CD4-positive, alpha-beta T cell treated with Interleukin-4 for 1 hour (primary cell): ENCODE data around the gene CRB3.

Experiments
- DNase-seq, 2 donors: peaks; one replicate each; pipeline ENCODE4 v3.0.0-alpha.2; 2020 to 2022

Gene CRB3

DNA sequence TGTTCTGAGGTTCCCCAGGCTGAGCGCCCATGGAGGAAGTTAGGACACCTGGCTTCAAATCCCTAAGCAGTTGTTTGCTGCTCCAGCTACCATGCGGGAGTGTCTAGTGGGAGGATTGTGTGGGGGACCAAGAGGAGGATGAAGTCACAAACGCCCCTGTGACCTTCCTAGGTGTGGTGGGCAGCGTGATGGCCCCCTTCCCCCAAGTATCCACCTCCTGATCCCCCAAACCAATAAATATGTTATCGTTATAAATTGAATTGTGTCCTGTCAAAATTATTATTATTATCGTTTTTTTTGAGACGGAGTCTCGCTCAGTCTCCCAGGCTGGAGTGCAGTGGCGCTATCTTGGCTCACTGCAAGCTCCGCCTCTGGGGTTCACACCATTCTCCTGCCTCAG lies 30.4 kb upstream of the CRB3 start, which contains the start of gene SLC25A41:
SLC25A41 (minus strand) TSS at position 101 of the 400 bp plus-strand sequence; CDS start at position 31, 70 bp downstream.
- no peak for DNase-seq

DNA sequence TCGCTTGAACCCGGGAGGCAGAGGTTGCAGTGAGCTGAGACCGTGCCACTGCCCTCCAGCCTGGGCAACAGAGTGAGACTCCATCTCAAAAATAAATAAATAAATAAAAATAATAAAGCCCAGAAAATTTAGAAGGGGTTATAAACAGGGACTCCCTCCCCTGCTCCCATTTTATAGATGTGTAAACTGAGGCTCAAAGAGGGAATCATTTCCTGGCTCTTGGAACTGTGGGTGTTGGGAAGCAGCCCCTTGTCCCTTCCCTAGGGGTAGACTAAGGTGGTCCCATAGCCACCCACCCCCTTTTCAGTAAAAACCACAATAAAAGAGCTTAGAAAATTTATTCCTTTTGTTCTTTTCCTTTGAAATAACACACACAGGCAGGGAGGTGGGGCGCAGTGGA lies 24.3 kb upstream of the CRB3 start:
- no peak for DNase-seq

DNA sequence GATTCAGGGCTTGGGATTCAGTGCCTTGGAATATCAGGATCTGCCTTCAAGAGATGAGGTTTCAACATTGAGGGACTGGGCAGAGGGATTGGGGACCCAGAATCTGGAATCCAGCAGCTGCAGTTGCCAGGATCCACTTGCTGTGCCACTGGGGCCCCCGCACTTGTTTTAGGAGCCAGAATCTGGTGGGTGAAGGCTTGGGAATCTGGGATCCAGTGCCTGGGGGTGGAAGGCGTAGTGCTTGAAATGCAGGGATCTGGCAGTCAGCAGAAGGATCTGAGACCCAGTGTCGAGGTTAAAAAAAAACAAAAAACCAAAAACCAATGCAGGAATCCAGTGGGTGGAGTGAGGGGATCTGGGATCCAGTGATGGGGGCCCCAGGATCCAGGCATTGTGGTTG lies 23.2 kb upstream of the CRB3 start:
- no peak for DNase-seq

DNA sequence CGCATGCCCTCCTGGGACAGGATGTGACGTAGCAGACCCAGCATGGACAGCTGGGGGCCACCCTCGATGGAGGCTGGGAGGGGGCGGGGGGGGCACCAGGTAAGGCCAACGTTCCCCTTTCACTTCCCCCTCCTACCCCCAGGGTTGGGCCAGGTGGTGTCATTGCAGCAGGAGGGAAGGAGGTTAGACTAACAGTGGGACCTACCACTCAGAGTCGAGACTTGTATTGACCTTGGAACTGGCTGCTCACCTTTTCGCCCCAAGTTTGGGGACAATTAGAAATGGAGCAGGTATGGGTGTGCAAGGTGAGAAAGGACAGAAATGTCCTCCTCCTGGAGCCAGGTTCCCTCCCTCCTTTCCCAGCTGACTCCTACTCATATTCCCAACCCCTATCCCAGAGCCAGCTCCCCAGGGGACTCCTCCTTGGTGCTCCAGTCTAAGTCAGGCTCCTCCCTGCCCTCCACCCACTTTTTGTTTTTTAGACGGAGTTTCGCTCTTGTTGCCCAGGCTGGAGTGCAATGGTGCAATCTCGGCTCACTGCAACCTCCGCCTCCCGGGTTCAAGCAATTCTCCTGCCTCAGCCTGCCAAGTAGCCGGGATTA lies 21.9 kb upstream of the CRB3 start:
- no peak for DNase-seq

DNA sequence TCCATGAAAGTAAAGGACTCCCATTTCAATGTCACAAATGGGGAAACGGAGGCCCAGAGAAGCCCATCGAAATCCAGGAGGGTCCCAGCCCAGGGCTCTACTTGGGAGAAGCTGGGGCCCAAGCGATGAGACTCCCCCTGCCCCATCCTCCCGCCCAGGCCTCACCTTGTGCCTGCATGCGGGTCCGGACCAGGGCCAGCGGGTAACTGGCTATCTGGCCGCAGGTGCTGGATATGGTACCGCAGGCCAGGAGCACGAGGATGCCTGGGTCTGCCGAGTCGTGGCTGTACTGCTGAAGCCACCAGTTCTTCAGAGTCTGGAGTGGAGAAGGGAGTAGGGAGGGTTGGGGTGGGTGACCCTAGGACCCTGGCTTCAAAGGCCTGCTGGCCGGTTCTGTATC lies 20.1 kb upstream of the CRB3 start:
- no peak for DNase-seq

DNA sequence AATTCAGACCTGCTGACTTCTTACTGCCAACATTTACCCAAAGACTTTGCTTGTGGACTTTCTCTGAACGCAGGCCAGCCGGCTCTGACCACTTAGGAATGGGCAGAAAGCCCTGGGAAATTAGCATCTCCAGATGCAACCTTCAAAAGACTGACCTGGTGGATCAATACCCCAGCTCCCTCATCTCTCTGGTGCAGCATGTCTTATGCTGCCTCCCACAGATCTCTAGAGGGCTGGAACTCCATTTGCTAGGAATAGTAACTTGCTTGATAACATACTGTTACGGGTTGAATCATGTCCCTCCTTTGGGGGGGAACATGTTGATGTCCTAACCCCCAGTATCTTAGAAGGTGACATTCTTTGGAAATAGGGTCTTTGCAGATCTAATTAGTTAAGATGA lies 17.6 kb upstream of the CRB3 start:
- DNase-seq, result no peak

DNA sequence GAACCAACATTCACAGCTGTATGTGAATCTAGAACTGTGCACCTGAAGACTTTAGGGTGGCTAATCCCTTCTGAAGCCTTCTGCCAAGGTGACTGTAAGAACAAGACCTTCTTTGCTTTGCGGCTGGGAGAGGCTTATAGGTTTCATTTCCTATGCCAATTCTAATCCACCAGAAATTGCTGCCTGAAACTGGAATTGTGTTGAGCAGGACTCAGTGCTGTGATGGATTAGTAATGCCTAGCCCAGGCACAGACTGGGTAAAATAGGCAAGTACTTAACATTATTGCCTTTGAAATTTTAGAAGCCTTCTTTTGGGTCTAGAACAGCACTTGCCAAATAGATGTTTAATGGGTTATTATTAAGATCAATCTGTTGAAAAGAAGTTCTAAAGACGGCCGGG lies 16.0 kb upstream of the CRB3 start:
- DNase-seq, result no peak

DNA sequence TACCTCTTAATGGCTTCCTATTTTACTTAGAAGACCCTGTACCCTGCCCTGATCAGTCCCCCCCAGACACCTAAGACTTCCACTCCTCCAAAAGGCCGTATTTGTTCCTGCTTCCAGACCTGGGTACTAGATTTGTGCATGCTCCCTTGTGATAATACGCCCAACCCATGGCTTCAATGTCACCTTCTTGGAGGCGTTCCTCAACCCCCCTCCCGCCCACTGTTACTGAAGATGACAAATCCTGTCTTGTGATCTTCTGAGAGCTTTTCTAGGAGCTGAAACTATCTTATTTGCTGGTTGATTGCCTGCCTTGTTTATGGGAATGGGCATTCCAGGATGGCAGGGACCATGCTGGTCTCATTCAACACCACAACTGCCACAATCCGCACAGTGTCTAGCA lies 13.9 kb upstream of the CRB3 start:
- DNase-seq, result no peak

DNA sequence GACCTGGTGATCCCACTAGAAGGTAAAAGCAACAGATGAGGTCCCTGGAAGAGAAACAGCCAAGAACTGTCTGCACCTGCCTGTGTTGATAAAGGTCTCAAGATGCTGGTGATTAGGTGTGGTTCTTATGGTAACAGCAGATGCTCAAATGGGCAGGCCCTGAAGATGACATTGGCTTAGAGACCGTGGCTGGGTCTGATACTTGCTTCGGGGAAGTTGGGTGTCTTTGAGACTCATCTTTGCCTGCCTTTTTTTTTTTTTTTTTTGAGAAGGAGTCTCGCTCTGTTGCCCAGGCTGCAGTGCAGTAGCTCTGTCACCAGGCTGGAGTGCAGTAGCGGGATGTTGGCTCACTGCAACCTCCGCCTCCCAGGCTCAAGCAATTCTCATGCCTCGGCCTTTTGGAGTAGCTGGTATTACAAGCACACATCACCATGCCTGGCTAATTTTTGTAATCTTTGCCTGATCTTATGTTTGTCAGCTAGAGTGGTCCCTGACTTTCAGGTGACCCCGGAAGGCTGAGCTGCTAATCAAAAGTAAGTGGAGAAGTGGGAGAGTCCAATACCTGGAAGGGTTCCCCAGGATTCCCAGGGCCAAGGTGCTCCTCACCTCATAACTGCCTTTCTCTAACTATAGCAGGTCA lies 12.4 kb upstream of the CRB3 start:
- no peak for DNase-seq

DNA sequence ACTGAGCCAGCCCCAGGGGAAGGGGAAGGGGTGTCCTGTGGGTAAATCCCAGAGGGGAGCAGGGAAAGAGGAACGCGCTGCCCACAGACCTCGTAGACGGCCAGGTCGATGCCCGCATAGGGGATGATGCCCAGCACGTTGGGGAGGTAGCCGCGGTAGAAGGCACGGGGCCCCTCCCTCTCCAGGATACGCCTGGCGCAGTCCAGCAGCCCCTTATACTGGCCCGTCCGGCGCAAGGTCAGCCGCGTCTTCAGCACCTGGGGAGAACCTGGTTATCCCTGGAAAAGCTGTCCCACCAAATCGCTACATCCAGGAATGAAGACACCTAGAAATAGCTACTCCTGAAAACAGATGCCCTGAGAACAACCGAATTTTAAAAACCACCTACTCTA lies 11.9 kb upstream of the CRB3 start:
- DNase-seq, result no peak

DNA sequence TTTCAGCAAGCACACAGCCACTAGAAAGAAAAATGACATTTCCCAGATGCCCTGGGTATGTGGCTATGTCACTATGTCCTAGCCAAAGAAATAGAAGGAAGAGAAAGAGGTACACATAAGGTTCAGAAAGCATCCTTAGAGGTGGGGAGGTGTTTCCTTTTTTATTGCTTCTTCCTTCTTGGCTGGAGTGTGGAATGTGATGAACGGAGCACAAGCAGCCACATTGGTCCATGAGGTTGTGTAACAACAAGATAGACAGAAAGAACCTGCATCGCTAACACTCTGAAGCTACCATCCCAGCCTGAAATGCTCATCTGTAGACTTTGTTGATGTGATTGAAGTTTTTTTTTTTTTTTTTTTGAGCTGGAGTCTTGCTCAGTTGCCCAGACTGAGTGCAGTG lies 11.2 kb upstream of the CRB3 start:
- DNase-seq, result no peak

DNA sequence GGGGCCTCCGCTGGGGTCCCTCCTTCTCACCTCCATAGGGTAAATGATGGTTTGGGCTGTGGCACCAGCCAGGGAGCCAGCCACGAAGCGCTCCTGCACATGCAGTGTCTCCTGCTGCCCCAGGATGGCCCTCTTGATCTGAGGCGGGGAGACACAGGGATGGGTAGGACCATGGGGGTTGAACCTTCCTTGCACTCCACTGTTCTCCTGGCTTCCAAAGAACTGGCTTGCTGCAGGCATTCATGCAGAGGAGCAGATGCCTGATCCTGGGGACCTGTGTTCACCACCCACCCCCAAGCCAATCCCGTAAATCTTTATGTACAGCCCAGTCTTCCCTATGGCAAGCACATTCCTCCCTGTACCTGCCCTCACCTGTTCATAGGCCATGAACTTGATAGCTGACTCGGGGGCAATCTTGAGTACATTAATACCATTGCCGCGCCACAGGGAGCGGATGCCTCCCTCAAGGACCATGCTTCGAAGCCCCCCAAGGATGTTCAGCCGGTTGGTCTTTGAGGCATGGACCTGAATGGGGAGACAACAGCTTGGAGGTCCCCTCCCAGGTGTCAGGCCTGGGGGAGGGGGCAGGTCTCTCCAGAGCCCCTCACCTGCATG lies 10.0 kb upstream of the CRB3 start:
- DNase-seq, result no peak

DNA sequence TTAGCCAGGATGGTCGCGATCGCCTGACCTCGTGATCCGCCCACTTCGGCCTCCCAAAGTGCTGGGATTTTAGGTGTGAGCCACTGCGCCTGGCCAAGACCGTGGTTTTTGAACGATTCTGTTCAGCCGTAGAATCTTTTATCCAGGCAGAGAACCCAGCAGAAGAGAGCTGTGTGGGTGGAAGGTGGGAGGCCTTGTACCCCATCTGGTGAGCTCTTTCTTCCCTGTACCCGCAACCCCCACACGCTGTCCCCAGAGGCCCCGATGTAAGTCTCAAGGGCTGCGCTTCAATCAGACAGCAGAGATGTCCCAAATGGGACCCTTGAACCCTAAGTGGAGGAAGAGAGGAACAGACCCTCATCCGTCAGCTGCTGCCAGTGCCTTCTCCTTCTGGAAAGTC lies 8.1 kb upstream of the CRB3 start:
- DNase-seq, result no peak

DNA sequence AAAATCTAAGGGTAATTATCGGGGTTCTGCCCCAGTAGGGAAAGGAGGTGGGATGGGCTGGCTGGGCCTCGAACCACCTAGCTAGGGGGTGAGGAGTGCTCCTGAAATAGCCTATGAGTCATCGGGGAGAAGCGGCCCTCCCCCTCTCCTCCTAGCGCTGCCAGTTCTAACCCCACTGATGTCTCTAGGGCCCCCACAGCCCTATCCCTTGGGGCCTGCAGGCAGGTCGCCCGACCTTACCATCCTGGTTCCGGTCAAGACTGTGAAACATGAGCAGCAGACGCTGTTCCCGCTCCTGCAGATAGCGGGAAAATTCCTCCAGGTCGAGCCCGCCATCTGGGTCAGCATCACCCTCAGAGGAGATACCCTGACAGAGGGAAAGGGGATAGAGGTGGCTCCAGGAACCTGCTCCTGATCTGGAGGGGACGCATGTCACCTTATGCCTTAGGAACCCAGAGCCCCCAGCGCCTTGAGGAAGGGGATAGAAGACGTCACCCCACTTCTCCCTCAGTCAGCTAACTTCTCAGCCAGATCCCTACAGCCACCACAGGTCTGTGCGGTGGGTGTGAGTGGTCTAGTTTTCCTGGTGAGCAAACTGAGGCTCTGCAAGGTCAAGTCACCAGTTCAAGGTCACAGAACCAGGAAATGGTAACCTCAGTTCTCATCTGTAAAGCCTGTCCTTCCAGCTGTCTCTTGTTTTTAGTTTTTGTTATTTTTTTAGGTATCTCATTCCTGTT lies 5.9 kb upstream of the CRB3 start:
- no peak for DNase-seq

DNA sequence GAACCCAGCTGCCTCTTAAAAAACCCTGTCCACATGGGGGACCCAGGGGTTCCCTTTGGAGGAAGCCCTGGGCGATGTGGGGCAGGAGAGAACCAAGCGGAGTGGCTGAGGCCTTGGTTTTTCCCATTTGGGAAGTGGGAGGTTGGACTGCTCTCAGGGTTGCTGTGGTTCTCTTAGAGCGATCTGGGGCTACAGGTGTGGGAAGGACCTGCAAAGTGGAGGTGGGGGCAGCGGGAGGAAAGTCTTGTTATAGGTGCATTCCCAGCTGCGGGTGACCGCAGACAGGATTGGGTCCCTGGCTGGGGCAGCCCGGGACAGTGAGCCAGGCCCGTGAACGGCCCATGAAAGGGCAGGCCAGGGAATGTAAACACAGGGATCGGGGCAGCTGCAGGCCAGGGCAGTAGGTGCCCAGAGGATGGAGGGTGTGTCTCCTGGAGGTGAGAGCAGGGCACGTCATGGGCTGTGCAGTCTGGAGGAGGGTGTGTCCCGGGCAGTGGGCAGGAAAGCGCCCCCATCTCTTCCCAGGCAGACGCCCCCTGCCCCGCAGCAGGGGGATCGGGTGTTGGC lies 5.3 kb upstream of the CRB3 start:
- DNase-seq, result no peak

DNA sequence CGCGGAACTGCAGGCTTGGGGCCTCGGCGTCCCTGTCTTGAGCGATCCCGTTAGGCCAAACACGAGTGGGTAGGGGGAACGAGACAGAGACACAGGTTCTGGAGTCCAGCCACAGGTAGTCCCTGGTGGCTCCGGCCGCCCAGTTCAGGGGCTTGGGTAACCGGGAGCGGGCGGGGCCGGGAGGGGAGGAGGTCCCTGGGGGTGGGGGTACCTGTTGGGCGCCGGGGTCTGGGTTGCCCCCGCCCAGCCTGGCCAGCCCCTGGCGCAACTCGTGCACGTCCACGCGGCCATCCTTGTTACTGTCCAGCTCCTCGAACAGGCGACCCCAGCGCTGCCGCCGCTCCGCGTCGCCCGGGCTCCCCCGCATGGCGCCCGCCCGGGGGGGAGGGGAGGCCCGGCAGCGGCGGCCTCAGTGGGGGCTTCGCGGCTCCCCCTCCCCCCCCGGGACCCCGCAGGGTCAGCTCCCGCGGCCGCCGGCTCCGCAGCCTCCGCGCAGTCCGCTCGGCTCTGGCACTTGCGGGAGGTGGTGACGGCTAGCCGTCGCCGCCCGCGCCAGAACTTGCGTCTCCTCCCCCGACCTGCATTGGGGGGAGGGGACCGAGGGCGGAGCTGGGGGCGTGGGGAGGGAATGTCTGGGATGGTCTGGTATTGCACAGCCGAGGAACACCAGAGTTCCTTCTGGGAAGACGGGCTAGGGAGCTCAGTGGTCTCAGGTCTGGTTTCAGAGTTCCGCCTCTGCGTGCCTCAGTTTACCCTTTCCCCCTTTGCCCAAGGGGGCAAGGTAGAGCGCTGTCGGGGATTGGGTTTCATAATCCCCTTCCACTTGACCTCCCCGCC lies 4.6 kb upstream of the CRB3 start, which contains the start of gene SLC25A23:
SLC25A23 (minus strand) TSS at position 531 of the 837 bp plus-strand sequence; CDS start at position 367, 164 bp downstream.
- peak; percentile 60 to 65 for DNase-seq

DNA sequence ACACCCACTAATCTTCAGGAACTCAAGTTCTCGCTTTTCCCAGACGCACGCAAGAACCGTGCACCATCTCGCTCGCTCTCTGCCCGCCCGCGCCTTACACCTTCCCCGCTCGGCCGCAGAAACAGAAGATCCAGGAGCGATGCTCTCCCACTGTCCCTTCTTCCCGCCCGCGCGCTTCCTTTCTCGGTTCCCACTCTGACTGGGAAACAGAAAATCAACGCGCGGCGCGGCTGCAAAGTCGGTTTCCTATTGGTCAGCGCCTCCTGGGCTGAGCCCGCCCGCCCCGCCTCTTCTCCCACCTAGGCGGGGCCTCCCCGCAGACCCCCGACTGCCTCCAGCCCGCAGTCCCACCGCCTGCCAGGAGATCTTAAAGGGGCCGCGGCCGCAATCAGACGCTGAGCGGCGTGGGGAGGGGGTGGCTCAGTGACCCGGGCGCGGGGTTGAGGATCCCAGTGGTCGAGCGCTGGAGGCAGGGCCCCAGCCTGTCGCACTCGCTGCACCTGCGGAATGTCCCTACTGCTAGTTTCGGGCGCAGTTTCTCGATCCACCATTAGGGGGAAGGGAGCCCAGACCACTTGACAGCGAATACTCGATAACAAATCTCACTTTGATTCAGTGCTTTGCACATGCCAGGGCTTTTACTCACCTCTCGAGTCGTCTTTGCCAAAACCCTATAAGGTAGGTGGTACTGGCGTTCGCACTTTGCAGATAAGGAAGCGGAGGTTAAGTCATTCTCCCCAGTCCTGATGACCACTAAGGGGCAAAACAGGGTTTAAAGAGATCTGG lies 3.8 kb upstream of the CRB3 start:
- peak; percentile 95 to 97 for DNase-seq

DNA sequence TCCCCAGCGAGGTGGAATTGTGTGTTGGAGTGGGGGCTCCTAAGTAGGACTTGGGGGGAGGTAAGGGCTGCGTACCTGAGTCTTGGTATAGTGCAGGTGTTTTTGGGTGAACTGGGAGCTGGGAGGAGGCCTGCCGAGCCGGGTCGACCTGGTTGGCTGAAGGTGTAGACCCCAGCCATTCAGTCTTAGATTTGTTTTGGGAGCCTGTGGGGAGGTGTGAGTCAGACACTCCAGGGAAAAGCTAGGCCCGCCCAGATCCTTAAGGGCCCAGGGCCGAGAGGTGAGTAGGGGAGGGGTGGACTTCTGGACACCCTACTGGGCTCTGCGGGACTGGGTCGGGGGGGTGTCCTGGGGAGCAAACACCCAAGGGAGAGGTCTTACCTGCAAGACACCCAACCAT lies 935 bp downstream of the CRB3 start:
- DNase-seq, result no peak

DNA sequence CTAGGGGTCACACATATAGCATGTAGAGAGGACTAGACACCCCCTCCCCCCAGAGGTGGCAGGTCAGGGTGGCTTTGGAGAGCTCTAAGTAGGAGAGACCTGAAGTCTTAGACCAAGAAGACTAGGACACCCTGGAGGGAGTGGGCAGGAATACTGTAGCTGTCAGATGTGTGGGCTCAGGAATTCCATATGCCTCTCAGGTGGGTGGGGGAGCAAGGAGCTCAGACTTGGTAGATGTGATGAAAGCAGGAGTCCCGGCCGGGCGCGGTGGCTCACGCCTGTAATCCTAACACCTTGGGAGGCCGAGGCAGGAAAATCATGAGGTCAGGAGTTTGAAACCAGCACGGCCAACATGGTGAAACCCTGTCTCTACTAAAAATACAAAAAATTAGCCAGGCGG lies 1.6 kb downstream of the CRB3 start:
- DNase-seq, result no peak

DNA sequence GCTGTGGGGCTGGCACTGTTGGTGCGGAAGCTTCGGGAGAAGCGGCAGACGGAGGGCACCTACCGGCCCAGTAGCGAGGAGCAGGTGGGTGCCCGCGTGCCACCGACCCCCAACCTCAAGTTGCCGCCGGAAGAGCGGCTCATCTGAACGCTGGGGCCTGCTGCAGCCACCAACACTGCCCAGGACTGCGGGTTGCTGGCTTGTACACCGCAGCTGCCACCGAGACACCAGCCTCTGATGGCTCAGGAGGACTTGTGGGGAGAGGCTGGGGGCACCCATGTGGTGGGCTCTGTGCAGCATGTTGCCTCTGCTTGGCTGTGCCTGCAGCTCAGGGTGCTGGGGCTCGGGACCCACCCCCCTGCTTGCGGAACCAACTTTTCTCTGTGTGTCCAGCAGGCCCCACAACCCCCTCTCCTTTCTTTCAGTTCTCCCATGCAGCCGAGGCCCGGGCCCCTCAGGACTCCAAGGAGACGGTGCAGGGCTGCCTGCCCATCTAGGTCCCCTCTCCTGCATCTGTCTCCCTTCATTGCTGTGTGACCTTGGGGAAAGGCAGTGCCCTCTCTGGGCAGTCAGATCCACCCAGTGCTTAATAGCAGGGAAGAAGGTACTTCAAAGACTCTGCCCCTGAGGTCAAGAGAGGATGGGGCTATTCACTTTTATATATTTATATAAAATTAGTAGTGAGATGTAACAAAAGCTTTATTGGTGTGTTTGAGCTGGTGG lies 2.6 kb downstream of the CRB3 start:
- DNase-seq, result no peak

DNA sequence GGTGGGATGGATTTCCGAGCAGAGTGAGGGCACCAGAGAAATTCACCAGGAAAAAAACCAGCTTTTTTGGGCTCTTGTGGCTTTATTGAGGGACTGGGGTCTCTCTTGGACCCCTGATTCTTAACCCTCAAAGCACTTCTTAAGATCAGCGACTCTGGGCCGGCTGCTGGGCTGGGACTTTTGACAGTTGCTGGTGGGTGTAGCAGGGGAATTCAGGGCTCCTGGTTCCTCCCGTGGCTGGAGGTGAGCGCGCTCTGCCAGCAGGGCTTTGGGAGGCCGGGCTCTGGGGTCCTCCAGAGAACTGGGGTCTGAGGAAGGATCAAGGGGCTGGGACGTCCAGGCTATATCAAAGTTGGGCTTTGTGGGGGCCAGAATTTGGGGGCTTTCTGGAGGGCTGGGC lies 3.3 kb downstream of the CRB3 start:
- DNase-seq, result no peak
